Neuron (in vitro differentiated cells): ENCODE data around the gene CHURC1.

Experiments
- H2AFZ ChIP-seq: one replicate; pipeline ENCODE4 v1.6.1; 2013; ENCODE audit warnings: low read depth, mild to moderate bottlenecking, inconsistent platforms, low read length, moderate library complexity
- H3K27me3 ChIP-seq: one replicate; pipeline ENCODE4 v1.6.1; 2013; ENCODE audit warnings: low read length; ENCODE audit not compliant: insufficient read depth
- H3K36me3 ChIP-seq: one replicate; pipeline ENCODE4 v1.6.1; 2013; ENCODE audit warnings: low read length; ENCODE audit not compliant: insufficient read depth
- H3K4me1 ChIP-seq: one replicate; pipeline ENCODE4 v1.6.1; 2013; ENCODE audit warnings: low read length; ENCODE audit not compliant: insufficient read depth
- H3K4me3 ChIP-seq: 2 replicates; pipeline ENCODE4 v1.5.1; 2013; ENCODE audit warnings: mild to moderate bottlenecking, low read length, moderate library complexity
- H3K9me3 ChIP-seq: one replicate; pipeline ENCODE4 v1.6.1; 2013; ENCODE audit warnings: low read length

The CHURC1 gene

DNA sequence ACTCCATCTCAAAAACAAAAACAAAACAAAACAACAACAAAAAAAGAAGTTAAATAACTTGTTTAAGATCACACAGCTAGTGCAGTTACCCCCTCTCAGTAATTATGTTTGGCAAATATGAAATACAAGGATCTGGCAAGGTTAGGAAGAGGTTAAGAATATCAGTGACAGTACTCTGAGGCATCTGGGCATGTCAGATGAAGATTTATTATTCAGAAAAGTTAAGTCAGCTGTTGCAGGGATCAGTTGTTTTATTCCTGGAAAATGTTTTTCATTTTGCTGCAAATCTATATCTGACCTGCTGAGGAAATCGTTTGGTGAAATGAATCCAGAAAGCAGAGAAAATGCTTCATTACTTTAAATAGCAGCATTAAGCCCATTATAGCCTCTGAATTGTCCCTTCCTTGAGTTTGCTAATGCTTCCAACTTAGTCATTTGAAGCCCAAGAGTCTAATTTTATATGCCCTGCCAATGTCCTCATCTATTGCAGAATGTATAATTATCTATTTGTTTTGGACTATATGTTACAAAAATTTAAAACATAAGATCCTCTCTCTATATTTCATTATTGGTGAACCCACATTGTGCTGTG is 20.2 kb downstream of the CHURC1 start:
- H3K4me3 ChIP-seq = no peak overlapping the region
- no peaks in the 10 kb centered on the region for H3K27me3 ChIP-seq
- peaks cover 13% of the 10 kb centered on the region for H3K4me1 ChIP-seq
- H2AFZ ChIP-seq = no peak overlapping the region
- no peaks in the 10 kb centered on the region for H3K9me3 ChIP-seq
- H3K36me3 ChIP-seq = peaks cover 37% of the 10 kb centered on the region

- no peaks in the 10 kb centered on the region for H3K9me3 ChIP-seq
- H3K4me3 ChIP-seq = no peak overlapping the region
- no peak overlapping the region for H2AFZ ChIP-seq
- H3K4me1 ChIP-seq = peaks cover 13% of the 10 kb centered on the region
- H3K36me3 ChIP-seq = peaks cover 37% of the 10 kb centered on the region
- H3K27me3 ChIP-seq = no peaks in the 10 kb centered on the region
Measured at GRCh38 chr14:64935508-64935907, 21.3 kb downstream of the CHURC1 start.

GRCh38 chr14:64937171-64937820 is 23.0 kb downstream of the CHURC1 start:
- peaks cover 33% of the 10 kb centered on the region for H3K36me3 ChIP-seq
- no peak overlapping the region for H2AFZ ChIP-seq
- H3K9me3 ChIP-seq = no peaks in the 10 kb centered on the region
- H3K27me3 ChIP-seq = no peaks in the 10 kb centered on the region
- H3K4me1 ChIP-seq = peaks cover under 1% of the 10 kb centered on the region
- H3K4me3 ChIP-seq = no peak overlapping the region

DNA sequence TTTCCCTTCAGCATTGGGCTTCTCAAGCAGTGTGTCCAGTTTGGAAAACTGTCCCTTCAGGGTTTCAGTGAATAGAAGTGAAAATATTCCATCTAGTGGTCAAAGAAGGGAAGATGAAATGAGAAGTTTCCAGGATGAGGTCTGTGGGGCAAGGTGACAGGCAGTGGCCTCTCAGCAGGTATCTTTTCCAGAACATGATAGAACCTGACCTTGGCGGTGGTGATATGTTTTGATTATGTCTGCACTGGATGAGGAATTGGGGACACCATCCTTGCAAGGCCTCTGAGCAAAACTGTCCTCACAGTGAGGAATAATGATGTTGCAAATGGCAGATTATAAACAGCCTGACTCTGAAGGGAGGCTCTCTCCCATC is 23.6 kb downstream of the CHURC1 start:
- peaks cover 32% of the 10 kb centered on the region for H3K36me3 ChIP-seq
- no peaks in the 10 kb centered on the region for H3K4me1 ChIP-seq
- no peak overlapping the region for H2AFZ ChIP-seq
- no peaks in the 10 kb centered on the region for H3K27me3 ChIP-seq
- no peak overlapping the region for H3K4me3 ChIP-seq
- no peaks in the 10 kb centered on the region for H3K9me3 ChIP-seq

GRCh38 chr14:64938972-64939816 is 24.9 kb downstream of the CHURC1 start:
- no peaks in the 10 kb centered on the region for H3K9me3 ChIP-seq
- no peak overlapping the region for H2AFZ ChIP-seq
- H3K36me3 ChIP-seq = peaks cover 29% of the 10 kb centered on the region
- H3K27me3 ChIP-seq = no peaks in the 10 kb centered on the region
- no peak overlapping the region for H3K4me3 ChIP-seq
- H3K4me1 ChIP-seq = no peaks in the 10 kb centered on the region

GRCh38 chr14:64939817-64940190 is 25.5 kb downstream of the CHURC1 start:
- Histone ChIP-seq H3K36me3 (peaks cover 28% of the 10 kb centered on the region), H2AFZ (no peak overlapping the region), H3K9me3 (no peaks in the 10 kb centered on the region), H3K4me3 (no peak overlapping the region), H3K4me1 (no peaks in the 10 kb centered on the region), H3K27me3 (no peaks in the 10 kb centered on the region)

DNA sequence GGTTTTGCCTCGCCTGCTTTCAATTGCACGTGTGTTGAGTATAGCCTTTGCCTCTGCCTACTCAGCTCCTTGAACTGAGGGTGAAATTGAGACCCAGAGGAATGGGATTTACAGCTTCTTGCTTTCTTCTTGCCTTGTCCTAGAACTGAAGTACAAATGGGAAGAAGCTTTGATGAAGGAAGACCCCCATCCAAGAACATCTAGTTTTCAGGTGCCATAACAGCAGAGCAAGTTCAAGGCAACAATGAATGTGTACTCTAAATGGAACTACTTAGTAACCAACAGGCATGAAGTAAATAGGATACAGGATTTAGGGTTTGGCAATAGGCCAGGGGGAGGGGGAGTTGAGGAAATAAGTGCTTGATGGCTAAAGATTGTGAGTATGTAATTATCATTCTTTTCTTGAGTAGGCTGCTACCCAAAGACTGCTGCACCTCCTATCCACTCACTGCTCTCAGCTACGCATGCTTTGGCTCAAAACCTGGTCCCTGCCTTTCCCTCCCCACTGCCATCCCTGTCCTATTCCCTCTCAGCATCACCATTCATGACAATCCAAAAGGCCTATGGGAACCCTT is 26.2 kb downstream of the CHURC1 start:
- Histone ChIP-seq H3K9me3 (no peaks in the 10 kb centered on the region), H2AFZ (no peak overlapping the region), H3K4me1 (no peaks in the 10 kb centered on the region), H3K4me3 (no peak overlapping the region), H3K36me3 (peaks cover 29% of the 10 kb centered on the region), H3K27me3 (no peaks in the 10 kb centered on the region)

- peaks cover 32% of the 10 kb centered on the region for H3K36me3 ChIP-seq
- no peaks in the 10 kb centered on the region for H3K27me3 ChIP-seq
- no peak within 1 kb of the TSS for H3K4me3 ChIP-seq
- H2AFZ ChIP-seq = no peak within 1 kb of the TSS
- no peaks in the 10 kb centered on the region for H3K9me3 ChIP-seq
- no peaks in the 10 kb centered on the region for H3K4me1 ChIP-seq
Measured at GRCh38 chr14:64942531-64943111, 28.4 kb downstream of the CHURC1 start, which contains the start of gene GPX2. GPX2 (minus strand) TSS chr14:64942745; CDS start chr14:64942726, 19 bp downstream.

DNA sequence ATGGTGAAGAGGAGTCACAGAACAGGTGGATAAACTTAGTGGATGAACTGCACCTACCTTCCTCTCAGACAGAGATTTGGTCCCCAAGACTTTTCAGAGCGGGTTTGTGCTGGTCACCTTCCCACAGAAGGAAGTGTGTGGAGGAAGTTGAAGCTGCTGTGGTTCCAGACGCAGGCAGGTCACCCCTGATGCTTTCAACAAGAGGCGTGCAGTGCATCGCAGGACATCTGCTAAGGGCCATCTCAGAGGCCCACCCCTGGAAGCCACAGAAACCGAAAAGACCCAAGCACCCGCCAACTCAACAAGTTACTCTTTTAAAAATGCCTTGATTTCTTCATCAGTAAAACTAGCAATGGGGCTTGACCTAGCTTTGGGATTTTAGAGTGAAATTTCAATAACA is 29.3 kb downstream of the CHURC1 start:
- Histone ChIP-seq H3K36me3 (peaks cover 40% of the 10 kb centered on the region), H2AFZ (no peak overlapping the region), H3K9me3 (no peaks in the 10 kb centered on the region), H3K27me3 (no peaks in the 10 kb centered on the region), H3K4me1 (no peaks in the 10 kb centered on the region), H3K4me3 (no peak overlapping the region)

DNA sequence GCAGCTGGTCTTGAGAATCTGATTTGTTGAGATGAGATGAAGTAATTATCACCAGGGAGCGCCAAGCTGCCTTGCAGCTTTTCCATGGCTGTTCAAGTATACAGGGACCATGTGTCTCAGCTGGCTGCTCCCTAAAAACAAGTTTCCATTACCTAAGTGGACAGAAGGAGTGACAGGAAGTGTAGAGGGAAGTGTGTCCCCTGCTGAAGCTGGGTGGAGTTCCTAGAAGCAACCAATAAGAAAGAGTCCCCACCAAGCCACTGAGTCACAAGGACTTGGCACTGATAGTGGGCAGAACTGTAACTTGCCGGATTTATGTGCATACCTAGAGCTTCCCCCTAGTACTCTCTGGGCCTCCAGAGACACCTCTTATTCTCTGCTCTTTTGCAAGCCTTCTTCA is 29.8 kb downstream of the CHURC1 start:
- no peak overlapping the region for H2AFZ ChIP-seq
- H3K27me3 ChIP-seq = no peaks in the 10 kb centered on the region
- H3K9me3 ChIP-seq = no peaks in the 10 kb centered on the region
- H3K36me3 ChIP-seq = peaks cover 40% of the 10 kb centered on the region
- H3K4me1 ChIP-seq = no peaks in the 10 kb centered on the region
- H3K4me3 ChIP-seq = no peak overlapping the region

DNA sequence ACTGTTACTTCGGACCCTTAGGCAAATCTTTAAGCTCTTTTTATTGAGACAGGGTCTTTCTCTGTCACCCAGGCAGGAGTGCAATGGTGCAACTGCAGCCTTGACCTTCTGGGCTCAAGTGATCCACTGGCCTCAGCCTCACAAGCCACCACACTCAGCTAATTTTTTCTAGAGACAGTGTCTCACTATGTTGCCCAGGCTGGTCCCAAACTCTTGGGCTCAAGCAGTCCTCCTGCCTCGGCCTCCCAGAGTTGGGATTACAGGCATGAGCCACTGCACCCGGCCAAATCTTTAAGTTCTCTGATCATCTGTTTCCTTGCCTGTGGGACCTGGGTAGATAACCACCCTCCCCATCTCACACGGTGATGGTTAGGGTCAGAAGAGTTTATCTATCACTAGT is 30.6 kb downstream of the CHURC1 start:
- Histone ChIP-seq H3K4me3 (no peak overlapping the region), H3K9me3 (no peaks in the 10 kb centered on the region), H3K36me3 (peaks cover 36% of the 10 kb centered on the region), H3K27me3 (no peaks in the 10 kb centered on the region), H3K4me1 (no peaks in the 10 kb centered on the region), H2AFZ (no peak overlapping the region)

DNA sequence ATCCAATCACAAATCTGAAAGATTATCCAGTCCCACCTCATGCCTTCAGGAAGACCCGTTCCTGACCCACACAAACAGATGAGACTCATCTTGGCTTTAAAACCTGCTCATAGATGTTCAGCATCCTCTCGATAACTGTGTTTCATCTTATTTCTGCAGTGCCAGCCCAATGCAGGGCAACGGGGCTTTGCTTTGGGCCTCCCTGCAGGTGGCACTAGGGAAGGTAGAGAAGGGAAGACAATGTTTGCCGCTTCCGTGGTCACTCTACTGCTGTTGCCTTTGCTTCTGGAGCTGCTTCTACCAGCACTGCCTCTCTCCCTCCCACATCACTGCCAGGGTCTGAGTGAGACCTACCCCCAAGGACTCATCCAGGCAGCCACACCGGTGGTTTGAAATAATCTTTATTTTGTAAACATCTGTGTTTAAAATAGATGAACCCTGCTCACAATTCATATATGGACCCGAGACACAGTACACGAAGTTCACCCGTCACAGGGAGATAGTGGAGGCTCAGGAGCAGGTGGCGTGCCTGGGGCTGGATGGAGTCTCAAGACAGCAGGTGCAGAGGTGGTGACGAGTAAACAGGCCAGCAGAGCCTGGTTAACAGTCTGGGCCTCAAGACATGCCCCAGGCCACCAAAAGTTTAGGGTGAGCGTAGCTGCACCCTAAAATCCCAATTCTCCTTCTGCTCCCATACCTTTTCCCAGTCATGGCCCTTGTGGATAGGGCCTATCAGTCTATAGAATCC is 31.4 kb downstream of the CHURC1 start:
- no peak overlapping the region for H3K4me3 ChIP-seq
- H2AFZ ChIP-seq = no peak overlapping the region
- no peaks in the 10 kb centered on the region for H3K27me3 ChIP-seq
- H3K9me3 ChIP-seq = no peaks in the 10 kb centered on the region
- no peaks in the 10 kb centered on the region for H3K4me1 ChIP-seq
- H3K36me3 ChIP-seq = peaks cover 38% of the 10 kb centered on the region
